ENCODE measurements around the gene TMPRSS7. TPM values are rescaled to one million over a fixed set of nuclear protein-coding genes. Genes with fewer than 3 reads are reported as not detected.

The TMPRSS7 gene
- total RNA-seq, 1 experiment from 2014 or later: not detected

GRCh38 chr3:111998636-111999483 lies 35.7 kb upstream of the TMPRSS7 start, which contains the start of gene TAGLN3:
Gene TAGLN3 (plus strand): TSS chr3:111998922. CDS start chr3:111999423, 501 bp downstream.
- ATAC-seq (peak; percentile 70), DNase-seq (ENCODE audit: low read depth, low spot score) (no peak)
- Histone ChIP-seq H3K9me3 (ENCODE audit: control insufficient read depth, insufficient read depth, low read depth, low read length) (no peaks in the 10 kb centered on the region), H3K4me1 (ENCODE audit: control insufficient read depth, insufficient read depth, low read length) (no peaks in the 10 kb centered on the region), H3K4me3 (ENCODE audit: low read depth in 2 of 2, low read length in 2 of 2) (peak within 1 kb of the TSS; percentile 38 to 53), H3K27me3 (ENCODE audit: control insufficient read depth, insufficient read depth, low read length) (no peaks in the 10 kb centered on the region), H3K36me3 (ENCODE audit: control insufficient read depth, insufficient read depth, low read length) (no peaks in the 10 kb centered on the region), H3K27ac (ENCODE audit: low read length) (no peak within 1 kb of the TSS)
- CTCF ChIA-PET: interaction anchor here (0.5 to 1.3 kb wide), 4 partner anchors 10 to 373 kb away, joined by 3 to 10 read pairs (median 4); no protein-coding TSS in a partner anchor
- TF ChIP-seq POLR2AphosphoS5 (IDR thresholded peaks at IDR 0.05; ENCODE audit: low read depth, low read length): no peak
- TF ChIP-seq TCF7L2 (IDR thresholded peaks at IDR 0.05; ENCODE audit: low read depth, low read length): 0 out of 2 replicates have a peak, but pooled peaks have one; percentile 9
- no TSS peak for BruUV-seq (replicated peaks)
- in situ Hi-C loops (cut with HindIII; ENCODE audit: low pct_unique_long_range_greater_than_20kb, low sequenced_read_pairs): no loop called here
- intact Hi-C loops (cut with micrococcal nuclease; ENCODE audit: unreplicated experiment): no loop called here
- POLR2A ChIA-PET: interaction anchor here (0.6 to 0.9 kb wide), 3 partner anchors 10 to 56 kb away, joined by 3 to 4 read pairs (median 3); no protein-coding TSS in a partner anchor

GRCh38 chr3:111999484-112000324 lies 34.8 kb upstream of the TMPRSS7 start:
- TF ChIP-seq POLR2AphosphoS5 (IDR thresholded peaks at IDR 0.05; ENCODE audit: low read depth, low read length): no peak
- no peak for TF ChIP-seq TCF7L2 (IDR thresholded peaks at IDR 0.05; ENCODE audit: low read depth, low read length)
- no peak for TF ChIP-seq REST (IDR thresholded peaks at IDR 0.05; ENCODE audit: insufficient read depth in 1 of 2, low read depth in 2 of 2, low read length in 1 of 2)
- no peak for TF ChIP-seq CTCF (IDR thresholded peaks at IDR 0.05)
- TF ChIP-seq SIN3A (IDR thresholded peaks at IDR 0.05; ENCODE audit: borderline replicate concordance, insufficient read depth, low read depth, low read length): no peak
- 0 out of 2 replicates have a peak, but pooled peaks have one; percentile 11 for ATAC-seq
- in situ Hi-C loops (cut with HindIII; ENCODE audit: low pct_unique_long_range_greater_than_20kb, low sequenced_read_pairs): no loop called here
- no peak for DNase-seq (ENCODE audit: low read depth, low spot score)
- BruUV-seq (replicated peaks): no TSS peak
- H3K27ac ChIP-seq (ENCODE audit: low read length): no peak overlapping the region
- intact Hi-C loops (cut with micrococcal nuclease; ENCODE audit: unreplicated experiment): no loop called here
- peak overlapping the region; percentile 38 to 53 for H3K4me3 ChIP-seq (ENCODE audit: low read depth in 2 of 2, low read length in 2 of 2)
- H3K27me3 ChIP-seq (ENCODE audit: control insufficient read depth, insufficient read depth, low read length): no peaks in the 10 kb centered on the region
- H3K36me3 ChIP-seq (ENCODE audit: control insufficient read depth, insufficient read depth, low read length): no peaks in the 10 kb centered on the region
- POLR2A ChIA-PET: interaction anchor here (0.6 to 0.9 kb wide), 3 partner anchors 11 to 57 kb away, joined by 3 to 4 read pairs (median 3); no protein-coding TSS in a partner anchor
- H3K4me1 ChIP-seq (ENCODE audit: control insufficient read depth, insufficient read depth, low read length): no peaks in the 10 kb centered on the region
- no peaks in the 10 kb centered on the region for H3K9me3 ChIP-seq (ENCODE audit: control insufficient read depth, insufficient read depth, low read depth, low read length)
- CTCF ChIA-PET: interaction anchor here (0.5 to 1.3 kb wide), 5 partner anchors 11 to 149 kb away, joined by 3 to 10 read pairs (median 3); no protein-coding TSS in a partner anchor
